ENCODE data around the gene LUC7L3. TPM values are rescaled to one million over a fixed set of nuclear protein-coding genes. Genes with fewer than 3 reads are reported as not detected.
A peak's percentile ranks its signal among the peaks of the same experiment; 100 is the strongest.

Gene LUC7L3
- total and polyA plus RNA-seq, 2 of the 13 experiments (the other 11 are each of a cell fraction or from before 2014, with no cell fraction given) = 108 to 120 TPM

DNA sequence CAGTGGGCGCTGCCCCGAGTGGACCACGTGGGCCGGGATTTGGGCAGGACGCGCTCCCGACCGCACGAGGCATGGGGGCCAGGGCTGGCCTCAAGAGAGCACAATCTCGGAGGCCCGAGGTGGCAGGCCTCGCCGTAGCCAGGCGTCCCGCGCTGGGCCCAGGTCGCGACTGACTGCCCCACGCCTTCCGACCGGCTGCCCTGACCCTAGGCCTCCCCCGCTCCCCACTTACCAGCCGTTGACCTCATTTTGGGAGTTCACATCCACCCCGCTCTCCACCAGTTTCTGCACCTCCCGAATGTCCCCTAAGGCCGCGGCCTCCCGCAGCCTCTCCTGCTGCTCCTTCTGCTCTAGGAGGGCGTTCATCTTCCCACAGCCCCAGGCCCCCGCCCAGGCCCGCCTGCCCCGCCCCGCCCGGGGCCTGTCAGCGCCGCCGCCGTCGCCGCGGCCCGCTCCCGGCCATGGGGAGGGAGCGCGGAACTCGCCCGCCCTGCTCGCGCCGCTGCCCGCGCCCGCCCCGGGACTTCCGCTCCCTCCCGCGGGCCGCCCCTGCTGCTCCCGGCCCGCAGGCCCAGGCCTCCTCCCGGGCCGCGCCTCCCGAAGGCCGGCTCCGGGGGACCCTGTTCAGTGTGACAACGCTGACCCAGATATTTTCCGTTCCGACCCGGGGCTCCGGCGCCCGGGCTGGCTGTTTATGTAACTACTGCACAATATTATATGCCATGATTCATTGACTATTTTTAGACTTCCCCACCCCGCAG is 11.9 kb upstream of the LUC7L3 start, which contains the start of gene ANKRD40 (continued):
- TF ChIP-seq, protein P1, sequence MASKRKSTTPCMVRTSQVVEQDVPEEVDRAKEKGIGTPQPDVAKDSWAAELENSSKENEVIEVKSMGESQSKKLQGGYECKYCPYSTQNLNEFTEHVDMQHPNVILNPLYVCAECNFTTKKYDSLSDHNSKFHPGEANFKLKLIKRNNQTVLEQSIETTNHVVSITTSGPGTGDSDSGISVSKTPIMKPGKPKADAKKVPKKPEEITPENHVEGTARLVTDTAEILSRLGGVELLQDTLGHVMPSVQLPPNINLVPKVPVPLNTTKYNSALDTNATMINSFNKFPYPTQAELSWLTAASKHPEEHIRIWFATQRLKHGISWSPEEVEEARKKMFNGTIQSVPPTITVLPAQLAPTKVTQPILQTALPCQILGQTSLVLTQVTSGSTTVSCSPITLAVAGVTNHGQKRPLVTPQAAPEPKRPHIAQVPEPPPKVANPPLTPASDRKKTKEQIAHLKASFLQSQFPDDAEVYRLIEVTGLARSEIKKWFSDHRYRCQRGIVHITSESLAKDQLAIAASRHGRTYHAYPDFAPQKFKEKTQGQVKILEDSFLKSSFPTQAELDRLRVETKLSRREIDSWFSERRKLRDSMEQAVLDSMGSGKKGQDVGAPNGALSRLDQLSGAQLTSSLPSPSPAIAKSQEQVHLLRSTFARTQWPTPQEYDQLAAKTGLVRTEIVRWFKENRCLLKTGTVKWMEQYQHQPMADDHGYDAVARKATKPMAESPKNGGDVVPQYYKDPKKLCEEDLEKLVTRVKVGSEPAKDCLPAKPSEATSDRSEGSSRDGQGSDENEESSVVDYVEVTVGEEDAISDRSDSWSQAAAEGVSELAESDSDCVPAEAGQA (IDR thresholded peaks at IDR 0.05; ENCODE audit: low read depth) = peak; percentile 64; the same call in 1 of the 2 replicates
- TF ChIP-seq, protein P1 (CRISPR knock-in tag; IDR thresholded peaks at IDR 0.05; ENCODE audit: borderline replicate concordance) = peak; percentile 76; the same call in 1 of the 2 replicates
- TF ChIP-seq, protein P2, sequence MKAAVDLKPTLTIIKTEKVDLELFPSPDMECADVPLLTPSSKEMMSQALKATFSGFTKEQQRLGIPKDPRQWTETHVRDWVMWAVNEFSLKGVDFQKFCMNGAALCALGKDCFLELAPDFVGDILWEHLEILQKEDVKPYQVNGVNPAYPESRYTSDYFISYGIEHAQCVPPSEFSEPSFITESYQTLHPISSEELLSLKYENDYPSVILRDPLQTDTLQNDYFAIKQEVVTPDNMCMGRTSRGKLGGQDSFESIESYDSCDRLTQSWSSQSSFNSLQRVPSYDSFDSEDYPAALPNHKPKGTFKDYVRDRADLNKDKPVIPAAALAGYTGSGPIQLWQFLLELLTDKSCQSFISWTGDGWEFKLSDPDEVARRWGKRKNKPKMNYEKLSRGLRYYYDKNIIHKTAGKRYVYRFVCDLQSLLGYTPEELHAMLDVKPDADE (CRISPR knock-in tag; IDR thresholded peaks at IDR 0.05) = 0 out of 2 replicates have a peak, but pooled peaks have one; percentile 34
- peak; percentile 49; the same call in 1 of the 2 replicates for TF ChIP-seq MTA1 (CRISPR knock-in tag; IDR thresholded peaks at IDR 0.05; ENCODE audit: borderline replicate concordance)
- peak; percentile 41; the same call in 1 of the 2 replicates for TF ChIP-seq ZFP37 (CRISPR knock-in tag; IDR thresholded peaks at IDR 0.05; ENCODE audit: borderline replicate concordance)
- TF ChIP-seq, protein P3, sequence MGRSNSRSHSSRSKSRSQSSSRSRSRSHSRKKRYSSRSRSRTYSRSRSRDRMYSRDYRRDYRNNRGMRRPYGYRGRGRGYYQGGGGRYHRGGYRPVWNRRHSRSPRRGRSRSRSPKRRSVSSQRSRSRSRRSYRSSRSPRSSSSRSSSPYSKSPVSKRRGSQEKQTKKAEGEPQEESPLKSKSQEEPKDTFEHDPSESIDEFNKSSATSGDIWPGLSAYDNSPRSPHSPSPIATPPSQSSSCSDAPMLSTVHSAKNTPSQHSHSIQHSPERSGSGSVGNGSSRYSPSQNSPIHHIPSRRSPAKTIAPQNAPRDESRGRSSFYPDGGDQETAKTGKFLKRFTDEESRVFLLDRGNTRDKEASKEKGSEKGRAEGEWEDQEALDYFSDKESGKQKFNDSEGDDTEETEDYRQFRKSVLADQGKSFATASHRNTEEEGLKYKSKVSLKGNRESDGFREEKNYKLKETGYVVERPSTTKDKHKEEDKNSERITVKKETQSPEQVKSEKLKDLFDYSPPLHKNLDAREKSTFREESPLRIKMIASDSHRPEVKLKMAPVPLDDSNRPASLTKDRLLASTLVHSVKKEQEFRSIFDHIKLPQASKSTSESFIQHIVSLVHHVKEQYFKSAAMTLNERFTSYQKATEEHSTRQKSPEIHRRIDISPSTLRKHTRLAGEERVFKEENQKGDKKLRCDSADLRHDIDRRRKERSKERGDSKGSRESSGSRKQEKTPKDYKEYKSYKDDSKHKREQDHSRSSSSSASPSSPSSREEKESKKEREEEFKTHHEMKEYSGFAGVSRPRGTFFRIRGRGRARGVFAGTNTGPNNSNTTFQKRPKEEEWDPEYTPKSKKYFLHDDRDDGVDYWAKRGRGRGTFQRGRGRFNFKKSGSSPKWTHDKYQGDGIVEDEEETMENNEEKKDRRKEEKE (IDR thresholded peaks at IDR 0.05) = no peak
- peak; percentile 47; the same call in 1 of the 2 replicates for TF ChIP-seq TSC22D2 (CRISPR knock-in tag; IDR thresholded peaks at IDR 0.05; ENCODE audit: borderline replicate concordance)
- no peak for TF ChIP-seq NR2F1 (CRISPR knock-in tag; IDR thresholded peaks at IDR 0.05)
- no peak for TF ChIP-seq ZNF570 (CRISPR knock-in tag; IDR thresholded peaks at IDR 0.05; ENCODE audit: borderline replicate concordance)
- no peak for TF ChIP-seq RBM39 (IDR thresholded peaks at IDR 0.05; ENCODE audit: low read depth, low read length, poor library complexity, severe bottlenecking)
- TF ChIP-seq ZNF317 (CRISPR knock-in tag; IDR thresholded peaks at IDR 0.05) = 0 out of 2 replicates have a peak, but pooled peaks have one; percentile 41
- peak; percentile 98 for TF ChIP-seq SMAD3 (CRISPR knock-in tag; IDR thresholded peaks at IDR 0.05)
- TF ChIP-seq ZFP90 (CRISPR knock-in tag; IDR thresholded peaks at IDR 0.05; ENCODE audit: borderline replicate concordance) = peak; percentile 72
- TF ChIP-seq EHMT2 (IDR thresholded peaks at IDR 0.05; ENCODE audit: borderline replicate concordance, low read depth, low read length) = no peak
- TF ChIP-seq BRD4 (CRISPR knock-in tag; IDR thresholded peaks at IDR 0.05) = peak; percentile 74; the same call in 1 of the 2 replicates
- TF ChIP-seq, protein P4, sequence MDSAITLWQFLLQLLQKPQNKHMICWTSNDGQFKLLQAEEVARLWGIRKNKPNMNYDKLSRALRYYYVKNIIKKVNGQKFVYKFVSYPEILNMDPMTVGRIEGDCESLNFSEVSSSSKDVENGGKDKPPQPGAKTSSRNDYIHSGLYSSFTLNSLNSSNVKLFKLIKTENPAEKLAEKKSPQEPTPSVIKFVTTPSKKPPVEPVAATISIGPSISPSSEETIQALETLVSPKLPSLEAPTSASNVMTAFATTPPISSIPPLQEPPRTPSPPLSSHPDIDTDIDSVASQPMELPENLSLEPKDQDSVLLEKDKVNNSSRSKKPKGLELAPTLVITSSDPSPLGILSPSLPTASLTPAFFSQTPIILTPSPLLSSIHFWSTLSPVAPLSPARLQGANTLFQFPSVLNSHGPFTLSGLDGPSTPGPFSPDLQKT (CRISPR knock-in tag; IDR thresholded peaks at IDR 0.05; ENCODE audit: borderline replicate concordance) = 0 out of 2 replicates have a peak, but pooled peaks have one; percentile 87
